ENCODE measurements around the gene ANKS1A. TPM values are rescaled to one million over a fixed set of nuclear protein-coding genes. Genes with fewer than 3 reads are reported as not detected.

Gene ANKS1A
- total RNA-seq, 2 donors from 2014 or later = 25.3 to 26.0 TPM

GRCh38 chr6:34979218-34979617 lies 90.2 kb downstream of the ANKS1A start:
- intact Hi-C loops (cut with DNase I) = no loop called here
- DNase-seq = no peak
- Histone ChIP-seq H3K9me3 (no peaks in the 10 kb centered on the region), H3K4me3 (no peak overlapping the region), H3K36me3 (no peaks in the 10 kb centered on the region), H3K9ac (ENCODE audit: low read depth in 2 of 2, low read length in 2 of 2) (no peak overlapping the region), H3K4me1 (no peaks in the 10 kb centered on the region), H3K27ac (no peak overlapping the region), H3K27me3 (no peaks in the 10 kb centered on the region)
- no peak for TF ChIP-seq CTCF (IDR thresholded peaks at IDR 0.05)

GRCh38 chr6:34979994-34980393 lies 90.9 kb downstream of the ANKS1A start:
- no peaks in the 10 kb centered on the region for H3K4me1 ChIP-seq
- no peak overlapping the region for H3K4me3 ChIP-seq
- H3K9me3 ChIP-seq = no peaks in the 10 kb centered on the region
- H3K27me3 ChIP-seq = no peaks in the 10 kb centered on the region
- H3K36me3 ChIP-seq = no peaks in the 10 kb centered on the region
- no peak overlapping the region for H3K27ac ChIP-seq
- no peak for DNase-seq
- no peak for TF ChIP-seq CTCF (IDR thresholded peaks at IDR 0.05)
- H3K9ac ChIP-seq (ENCODE audit: low read depth in 2 of 2, low read length in 2 of 2) = no peak overlapping the region
- intact Hi-C loops (cut with DNase I) = loop anchor here (10.0 kb wide), 1 partner anchor 265 kb away; no protein-coding TSS in a partner anchor

GRCh38 chr6:34981366-34981765 lies 92.3 kb downstream of the ANKS1A start:
- no peak for DNase-seq
- Histone ChIP-seq H3K4me3 (no peak overlapping the region), H3K9ac (ENCODE audit: low read depth in 2 of 2, low read length in 2 of 2) (no peak overlapping the region), H3K36me3 (no peaks in the 10 kb centered on the region), H3K9me3 (no peaks in the 10 kb centered on the region), H3K4me1 (no peaks in the 10 kb centered on the region), H3K27ac (no peak overlapping the region), H3K27me3 (no peaks in the 10 kb centered on the region)
- intact Hi-C loops (cut with DNase I) = loop anchor here (10.0 kb wide), 1 partner anchor 263 kb away; no protein-coding TSS in a partner anchor
- TF ChIP-seq CTCF (IDR thresholded peaks at IDR 0.05) = no peak

GRCh38 chr6:34981951-34982350 lies 92.9 kb downstream of the ANKS1A start:
- no peaks in the 10 kb centered on the region for H3K27me3 ChIP-seq
- H3K36me3 ChIP-seq = no peaks in the 10 kb centered on the region
- H3K27ac ChIP-seq = no peak overlapping the region
- intact Hi-C loops (cut with DNase I) = loop anchor here (10.0 kb wide), 1 partner anchor 263 kb away; no protein-coding TSS in a partner anchor
- no peak overlapping the region for H3K9ac ChIP-seq (ENCODE audit: low read depth in 2 of 2, low read length in 2 of 2)
- H3K9me3 ChIP-seq = no peaks in the 10 kb centered on the region
- H3K4me3 ChIP-seq = no peak overlapping the region
- H3K4me1 ChIP-seq = no peaks in the 10 kb centered on the region
- DNase-seq = no peak
- TF ChIP-seq CTCF (IDR thresholded peaks at IDR 0.05) = no peak

GRCh38 chr6:34982424-34982852 lies 93.4 kb downstream of the ANKS1A start:
- H3K4me1 ChIP-seq = no peaks in the 10 kb centered on the region
- H3K9me3 ChIP-seq = no peaks in the 10 kb centered on the region
- no peaks in the 10 kb centered on the region for H3K27me3 ChIP-seq
- DNase-seq = no peak
- no peak overlapping the region for H3K9ac ChIP-seq (ENCODE audit: low read depth in 2 of 2, low read length in 2 of 2)
- intact Hi-C loops (cut with DNase I) = loop anchor here (10.0 kb wide), 1 partner anchor 262 kb away; no protein-coding TSS in a partner anchor
- H3K36me3 ChIP-seq = no peaks in the 10 kb centered on the region
- H3K27ac ChIP-seq = no peak overlapping the region
- no peak for TF ChIP-seq CTCF (IDR thresholded peaks at IDR 0.05)
- no peak overlapping the region for H3K4me3 ChIP-seq

Data from colonic mucosa (tissue), 4 donors.